NCI-H1417 (cell line): ENCODE results near the gene DLGAP1.

Experiments used
- DNase-seq, 3 experiments: peaks; one replicate each; lab custom pipeline; 2025; lab: John Stamatoyannopoulos, UW

DLGAP1 gene

GRCh38 chr18:4286256-4286655 is 168.9 kb downstream of the DLGAP1 start:
- DNase-seq, result no peak

GRCh38 chr18:4285525-4285924 is 169.6 kb downstream of the DLGAP1 start:
- no peak for DNase-seq

- DNase-seq, result no peak
Measured at GRCh38 chr18:4284528-4284927, 170.6 kb downstream of the DLGAP1 start.

- no peak for DNase-seq
Measured at GRCh38 chr18:4283746-4284291, 171.3 kb downstream of the DLGAP1 start.

GRCh38 chr18:4282954-4283353 is 172.2 kb downstream of the DLGAP1 start:
- DNase-seq, result no peak

GRCh38 chr18:4276953-4277585 is 178.0 kb downstream of the DLGAP1 start:
- DNase-seq, result no peak

GRCh38 chr18:4271952-4272351 is 183.2 kb downstream of the DLGAP1 start:
- no peak for DNase-seq

GRCh38 chr18:4270988-4271387 is 184.1 kb downstream of the DLGAP1 start:
- no peak for DNase-seq

- no peak for DNase-seq
Measured at GRCh38 chr18:4270016-4270415, 185.1 kb downstream of the DLGAP1 start.

GRCh38 chr18:4267641-4268040 is 187.5 kb downstream of the DLGAP1 start:
- no peak for DNase-seq

- DNase-seq, result no peak
Measured at GRCh38 chr18:4264347-4264791, 190.7 kb downstream of the DLGAP1 start.

GRCh38 chr18:4260107-4260506 is 195.0 kb downstream of the DLGAP1 start:
- no peak for DNase-seq

- DNase-seq, result no peak
Measured at GRCh38 chr18:4256766-4257417, 198.2 kb downstream of the DLGAP1 start.

GRCh38 chr18:4254840-4255239 is 200.3 kb downstream of the DLGAP1 start:
- DNase-seq, result no peak

GRCh38 chr18:4252829-4253228 is 202.3 kb downstream of the DLGAP1 start:
- DNase-seq, result no peak

GRCh38 chr18:4251873-4252272 is 203.2 kb downstream of the DLGAP1 start:
- no peak for DNase-seq

GRCh38 chr18:4251206-4251605 is 203.9 kb downstream of the DLGAP1 start:
- DNase-seq, result no peak

- no peak for DNase-seq
Measured at GRCh38 chr18:4250141-4250540, 205.0 kb downstream of the DLGAP1 start.

- no peak for DNase-seq
Measured at GRCh38 chr18:4248686-4249085, 206.4 kb downstream of the DLGAP1 start.

GRCh38 chr18:4246374-4246773 is 208.7 kb downstream of the DLGAP1 start:
- DNase-seq, result no peak

- DNase-seq, result no peak
Measured at GRCh38 chr18:4245456-4245855, 209.7 kb downstream of the DLGAP1 start.

GRCh38 chr18:4242431-4243161 is 212.5 kb downstream of the DLGAP1 start:
- no peak for DNase-seq

- no peak for DNase-seq
Measured at GRCh38 chr18:4241090-4241617, 214.0 kb downstream of the DLGAP1 start.
